Kidney (tissue), 14 donors: ENCODE results near the gene RUNX1. TPM values are rescaled to one million over a fixed set of nuclear protein-coding genes. Genes with fewer than 3 reads are reported as not detected.

Experiments
- DNase-seq, 5 donors: peaks; one replicate each; pipeline ENCODE4 v3.0.0-alpha.2; 2013 to 2020
- FAIRE-seq: peaks from 2 replicates; lab custom pipeline; 2012; peaks lifted over from hg19 to GRCh38; lab: Jason Lieb, UNC
- H3K27ac ChIP-seq, 2 donors: one replicate each; pipeline ENCODE4 v1.7.0; 2013; ENCODE audit warnings: low read depth in 2 of 2, low read length in 2 of 2, inconsistent platforms in 1 of 2
- H3K27me3 ChIP-seq: one replicate; pipeline ENCODE4 v1.7.1; 2013; ENCODE audit warnings: low read length, inconsistent platforms; ENCODE audit not compliant: control insufficient read depth, insufficient read depth
- H3K36me3 ChIP-seq, 3 donors: one replicate each; pipeline versions ENCODE4 v1.7.0 to v1.7.1; 2013; ENCODE audit warnings: low read length in 3 of 3, control low read depth in 1 of 3, inconsistent platforms in 1 of 3; ENCODE audit not compliant: insufficient read depth in 3 of 3, control insufficient read depth in 2 of 3
- H3K4me1 ChIP-seq, 3 donors: one replicate each; pipeline versions ENCODE4 v1.7.0 to v1.7.1; 2013; ENCODE audit warnings: low read length in 3 of 3, inconsistent platforms in 1 of 3, low read depth in 1 of 3; ENCODE audit not compliant: control insufficient read depth in 2 of 3, insufficient read depth in 2 of 3
- H3K4me3 ChIP-seq, 3 donors: one replicate each; pipeline versions ENCODE4 v1.7.0 to v1.8.1; 2013; ENCODE audit warnings: low read length in 3 of 3, control low read depth in 1 of 3, inconsistent platforms in 1 of 3
- H3K9ac ChIP-seq, 3 donors: one replicate each; pipeline versions ENCODE4 v1.7.0 to v1.7.1; 2013; ENCODE audit warnings: low read length in 3 of 3, control low read depth in 1 of 3, inconsistent platforms in 1 of 3
- H3K9me3 ChIP-seq, 3 donors: one replicate each; pipeline versions ENCODE4 v1.7.0 to v1.7.1; 2013; ENCODE audit warnings: low read length in 3 of 3, control low read depth in 1 of 3, inconsistent platforms in 1 of 3; ENCODE audit not compliant: control insufficient read depth in 2 of 3, insufficient read depth in 1 of 3
- CTCF ChIP-seq: IDR thresholded peaks from 3 replicates; pipeline ENCODE4 v1.5.1; 2012; ENCODE audit warnings: mild to moderate bottlenecking, moderate library complexity, borderline replicate concordance; ENCODE audit not compliant: insufficient read depth; ENCODE audit errors: extremely low read depth
- intact Hi-C: fragments of 100-400 bp; cut with DNase I; formaldehyde crosslinking; loops from one replicate; pipeline ENCODE4 v1.11.1; 2022
- polyA plus RNA-seq: library from polyadenylated mRNA; stranded (reverse); fragments of 350-450 nt; fragmentation: Illumina TruSeq; extraction: RNeasy Lipid Tissue Mini Kit (QIAGEN cat#74804); gene quantifications from one replicate; pipeline ENCODE4 v1.2.3, GENCODE V29; 2014; ENCODE audit warnings: low read depth, low replicate concordance; ENCODE audit not compliant: insufficient read depth
- total RNA-seq: library from RNA; stranded (reverse); fragmentation: NEBNext Ultra II Directional; extraction: Animal tissue kit (Norgen Biotek cat#: 25700); gene quantifications from one replicate; pipeline ENCODE4 v1.2.1, GENCODE V29; 2021
- donor health status: control.
- donor health status: control.
- donor health status: control.
- donor health status: control.
- donor health status: control.
- donor health status: DM: yes; HTN: yes; CAD: no.
- donor health status: Normal renal cell carcinoma (clear cell type).

The RUNX1 gene
- total and polyA plus RNA-seq, 2 donors from 2014 or later, result 1.3 to 58.0 TPM

- H3K27ac ChIP-seq, result no peak overlapping the region
- H3K9ac ChIP-seq, result no peak overlapping the region
- intact Hi-C loops, result no loop called here
- no peaks in the 10 kb centered on the region for H3K27me3 ChIP-seq
- DNase-seq (no peak), FAIRE-seq (no peak)
- H3K36me3 ChIP-seq, result no peaks in the 10 kb centered on the region
- H3K4me1 ChIP-seq, result no peaks in the 10 kb centered on the region
- no peaks in the 10 kb centered on the region for H3K9me3 ChIP-seq
- no peak overlapping the region for H3K4me3 ChIP-seq
- TF ChIP-seq CTCF, result no peak
These were observed 218.5 kb downstream of the RUNX1 start for GRCh38 chr21:34830386-34831170.

GRCh38 chr21:34827445-34828235 lies 221.5 kb downstream of the RUNX1 start:
- intact Hi-C loops, result no loop called here
- no peaks in the 10 kb centered on the region for H3K36me3 ChIP-seq
- H3K4me3 ChIP-seq, result no peak overlapping the region
- H3K9ac ChIP-seq, result no peak overlapping the region
- FAIRE-seq (no peak), DNase-seq (no peak)
- TF ChIP-seq CTCF, result no peak
- H3K9me3 ChIP-seq, result no peaks in the 10 kb centered on the region
- no peaks in the 10 kb centered on the region for H3K27me3 ChIP-seq
- no peaks in the 10 kb centered on the region for H3K4me1 ChIP-seq
- no peak overlapping the region for H3K27ac ChIP-seq

GRCh38 chr21:34826836-34827235 lies 222.3 kb downstream of the RUNX1 start:
- H3K9ac ChIP-seq, result no peak overlapping the region
- H3K36me3 ChIP-seq, result no peaks in the 10 kb centered on the region
- FAIRE-seq, result no peak
- TF ChIP-seq CTCF, result no peak
- no peak for DNase-seq
- H3K9me3 ChIP-seq, result no peaks in the 10 kb centered on the region
- intact Hi-C loops, result no loop called here
- no peaks in the 10 kb centered on the region for H3K27me3 ChIP-seq
- no peak overlapping the region for H3K27ac ChIP-seq
- H3K4me3 ChIP-seq, result no peak overlapping the region
- no peaks in the 10 kb centered on the region for H3K4me1 ChIP-seq
